NCI-H69 (cell line): ENCODE results near the gene NEURL1.
"Not testable (repeated sequence)": the region's sequence is repeated elsewhere in the genome, so short reads cannot be mapped to it uniquely, and the experiment has no call there.

Experiments used
- DNase-seq: peaks from one replicate; lab custom pipeline; 2025; lab: John Stamatoyannopoulos, UW

Gene NEURL1

GRCh38 chr10:103465411-103466179 lies 27.9 kb upstream of the NEURL1 start:
- no peak for DNase-seq

- no peak for DNase-seq
Measured at GRCh38 chr10:103466734-103467133, 26.8 kb upstream of the NEURL1 start.

- DNase-seq: no peak
Measured at GRCh38 chr10:103467406-103467805, 26.1 kb upstream of the NEURL1 start.

GRCh38 chr10:103469201-103469600 lies 24.3 kb upstream of the NEURL1 start:
- DNase-seq: no peak

GRCh38 chr10:103470761-103471653 lies 22.5 kb upstream of the NEURL1 start:
- no peak for DNase-seq

- no peak for DNase-seq
Measured at GRCh38 chr10:103472005-103472404, 21.5 kb upstream of the NEURL1 start.

- peak; percentile 75 for DNase-seq
Measured at GRCh38 chr10:103473261-103473671, 20.2 kb upstream of the NEURL1 start.

GRCh38 chr10:103474077-103474476 lies 19.4 kb upstream of the NEURL1 start:
- DNase-seq: no peak

- DNase-seq: no peak
Measured at GRCh38 chr10:103475437-103475836, 18.1 kb upstream of the NEURL1 start.

GRCh38 chr10:103476046-103476768 lies 17.3 kb upstream of the NEURL1 start:
- peak; percentile 23 for DNase-seq

- no peak for DNase-seq
Measured at GRCh38 chr10:103478671-103479070, 14.8 kb upstream of the NEURL1 start.

GRCh38 chr10:103479135-103479534 lies 14.4 kb upstream of the NEURL1 start, which contains the start of gene CALHM3:
Gene CALHM3 (minus strand): TSS chr10:103479240. CDS start chr10:103479032, 208 bp downstream.
- peak; percentile 4 for DNase-seq

- DNase-seq: no peak
Measured at GRCh38 chr10:103480521-103480920, 13.0 kb upstream of the NEURL1 start.

- peak; percentile 77 for DNase-seq
Measured at GRCh38 chr10:103481974-103482531, 11.5 kb upstream of the NEURL1 start.

GRCh38 chr10:103486635-103487409 lies 6.7 kb upstream of the NEURL1 start:
- DNase-seq: not testable (repeated sequence)

- no peak for DNase-seq
Measured at GRCh38 chr10:103487410-103487708, 6.1 kb upstream of the NEURL1 start.

GRCh38 chr10:103490986-103491314 lies 2.6 kb upstream of the NEURL1 start:
- no peak for DNase-seq

GRCh38 chr10:103491729-103492364 lies 1.7 kb upstream of the NEURL1 start:
- DNase-seq: peak; percentile 48

- DNase-seq: no peak
Measured at GRCh38 chr10:103492655-103493261, 747 bp upstream of the NEURL1 start.
